ENCODE results near the gene SHROOM3.

GRCh38 chr4:76614589-76614988 is 179.6 kb downstream of the SHROOM3 start:
- TF ChIP-seq REST (IDR thresholded peaks at IDR 0.05; ENCODE audit: low read depth) (no peak), EP300 (IDR thresholded peaks at IDR 0.05; ENCODE audit: borderline replicate concordance) (no peak), MAX (IDR thresholded peaks at IDR 0.05) (no peak), USF1 (IDR thresholded peaks at IDR 0.05) (no peak), FOXM1 (IDR thresholded peaks at IDR 0.05; ENCODE audit: borderline replicate concordance, low read depth) (no peak), CREB1 (IDR thresholded peaks at IDR 0.05; ENCODE audit: low read depth) (no peak), ZBTB7A (IDR thresholded peaks at IDR 0.05; ENCODE audit: low read depth) (no peak), RAD21 (IDR thresholded peaks at IDR 0.05; ENCODE audit: low read depth) (no peak), CEBPB (IDR thresholded peaks at IDR 0.05) (no peak), NFIC (IDR thresholded peaks at IDR 0.05) (no peak), EGR1 (IDR thresholded peaks at IDR 0.05) (no peak), TAF1 (IDR thresholded peaks at IDR 0.05; ENCODE audit: low read depth) (no peak), YY1 (IDR thresholded peaks at IDR 0.05; ENCODE audit: low read depth) (no peak), TEAD4 (IDR thresholded peaks at IDR 0.05) (no peak)

All from Ishikawa (cell line).